OCI-LY7 (cell line): ENCODE measurements around the gene KAZALD1.

Experiments
- EZH2phosphoT487 ChIP-seq: fragments of 200-600 bp; sonication (generic); IDR thresholded peaks from 2 replicates; pipeline ENCODE4 v1.6.1; 2018; ENCODE audit warnings: low read depth, borderline replicate concordance, mild to moderate bottlenecking, mixed run types, antibody characterized with exemption, low read length, moderate library complexity, mixed read lengths
- TF ChIP-seq, protein P1 (sequence below): fragments of 200-600 bp; sonication (generic); conservative IDR thresholded peaks from 2 replicates; pipeline ENCODE4 v1.5.1; 2014; ENCODE audit warnings: mild to moderate bottlenecking, antibody characterized with exemption, low read length, moderate library complexity, mixed read lengths

DNA sequence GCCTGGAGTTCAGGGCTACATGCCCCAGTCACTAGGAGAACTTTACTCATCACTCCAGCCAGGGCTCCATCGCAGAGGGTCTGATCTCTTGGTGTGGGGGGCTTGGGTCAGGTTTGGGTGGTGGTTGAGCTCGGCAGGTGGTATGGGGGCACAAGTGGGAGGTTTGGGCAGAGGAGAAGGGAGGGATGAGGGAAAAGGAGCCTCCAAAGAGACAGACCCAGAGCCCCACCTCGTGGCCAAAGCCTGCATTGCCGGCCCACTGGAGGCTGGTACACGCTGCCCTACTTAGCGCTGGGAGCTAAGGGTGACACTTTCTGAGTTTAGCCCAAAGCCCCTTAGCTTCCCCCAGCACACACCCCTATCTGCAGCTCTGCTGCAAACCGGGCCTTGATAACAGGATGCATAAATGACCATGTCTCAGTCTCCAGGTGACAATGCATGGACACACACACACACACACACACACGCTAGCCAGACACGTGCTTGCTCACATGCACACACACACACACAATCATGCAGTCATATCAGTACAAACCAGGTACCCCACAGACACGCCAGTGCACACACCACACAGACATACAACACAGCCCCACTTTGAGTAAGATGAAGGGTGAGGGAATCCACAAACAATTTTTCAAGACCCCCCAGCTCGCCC is 47.4 kb upstream of the KAZALD1 start:
- TF ChIP-seq, protein P1, sequence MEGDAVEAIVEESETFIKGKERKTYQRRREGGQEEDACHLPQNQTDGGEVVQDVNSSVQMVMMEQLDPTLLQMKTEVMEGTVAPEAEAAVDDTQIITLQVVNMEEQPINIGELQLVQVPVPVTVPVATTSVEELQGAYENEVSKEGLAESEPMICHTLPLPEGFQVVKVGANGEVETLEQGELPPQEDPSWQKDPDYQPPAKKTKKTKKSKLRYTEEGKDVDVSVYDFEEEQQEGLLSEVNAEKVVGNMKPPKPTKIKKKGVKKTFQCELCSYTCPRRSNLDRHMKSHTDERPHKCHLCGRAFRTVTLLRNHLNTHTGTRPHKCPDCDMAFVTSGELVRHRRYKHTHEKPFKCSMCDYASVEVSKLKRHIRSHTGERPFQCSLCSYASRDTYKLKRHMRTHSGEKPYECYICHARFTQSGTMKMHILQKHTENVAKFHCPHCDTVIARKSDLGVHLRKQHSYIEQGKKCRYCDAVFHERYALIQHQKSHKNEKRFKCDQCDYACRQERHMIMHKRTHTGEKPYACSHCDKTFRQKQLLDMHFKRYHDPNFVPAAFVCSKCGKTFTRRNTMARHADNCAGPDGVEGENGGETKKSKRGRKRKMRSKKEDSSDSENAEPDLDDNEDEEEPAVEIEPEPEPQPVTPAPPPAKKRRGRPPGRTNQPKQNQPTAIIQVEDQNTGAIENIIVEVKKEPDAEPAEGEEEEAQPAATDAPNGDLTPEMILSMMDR, result peak; percentile 89
- no peak for TF ChIP-seq EZH2phosphoT487
